KMS-11 (cell line): ENCODE measurements around the gene RNF151.

Experiments
- H2AFZ ChIP-seq: fragments of 200-600 bp; sonication (generic); 2 replicates; pipeline ENCODE4 v1.6.1; 2016; ENCODE audit warnings: antibody characterized with exemption, mixed run types, low read depth
- H3K27ac ChIP-seq: fragments of 200-600 bp; sonication (generic); 2 replicates; pipeline ENCODE4 v1.6.1; 2016; ENCODE audit warnings: mild to moderate bottlenecking, mixed run types
- H3K27me3 ChIP-seq: fragments of 200-600 bp; sonication (generic); 2 replicates; pipeline ENCODE4 v1.6.1; 2017; ENCODE audit warnings: mild to moderate bottlenecking, low read depth, mixed run types, moderate library complexity; ENCODE audit not compliant: insufficient read depth
- H3K36me3 ChIP-seq: fragments of 200-600 bp; sonication (generic); 2 replicates; pipeline ENCODE4 v1.6.1; 2017; ENCODE audit warnings: mild to moderate bottlenecking, mixed run types; ENCODE audit not compliant: insufficient read depth
- H3K4me1 ChIP-seq: fragments of 200-600 bp; sonication (generic); 2 replicates; pipeline ENCODE4 v1.6.1; 2016; ENCODE audit warnings: mild to moderate bottlenecking, low read depth, mixed run types; ENCODE audit not compliant: poor library complexity, severe bottlenecking
- H3K4me2 ChIP-seq: fragments of 200-600 bp; sonication (generic); 2 replicates; pipeline ENCODE4 v1.7.0; 2016; ENCODE audit warnings: mild to moderate bottlenecking, mixed run types
- H3K4me3 ChIP-seq: fragments of 200-600 bp; sonication (generic); IDR thresholded peaks from 2 replicates; pipeline ENCODE4 v1.6.1; 2017; ENCODE audit warnings: low read depth, low read length, mixed read lengths; ENCODE audit not compliant: insufficient read depth
- H3K79me2 ChIP-seq: fragments of 200-600 bp; sonication (generic); 2 replicates; pipeline ENCODE4 v1.6.1; 2016; ENCODE audit warnings: low read depth, mixed run types; ENCODE audit not compliant: insufficient read depth
- H3K9ac ChIP-seq: fragments of 200-600 bp; sonication (generic); 2 replicates; pipeline ENCODE4 v1.6.1; 2016; ENCODE audit warnings: mild to moderate bottlenecking, mixed run types
- H4K20me1 ChIP-seq: fragments of 200-600 bp; sonication (generic); 2 replicates; pipeline ENCODE4 v1.6.1; 2016; ENCODE audit warnings: mild to moderate bottlenecking, mixed run types; ENCODE audit not compliant: insufficient read depth
- CTCF ChIP-seq: fragments of 200-600 bp; sonication (generic); conservative IDR thresholded peaks from 2 replicates; pipeline ENCODE4 v1.6.1; 2017; ENCODE audit warnings: low read depth, mild to moderate bottlenecking, antibody characterized with exemption, low read length, moderate library complexity, mixed read lengths

Gene RNF151

GRCh38 chr16:1941162-1942046 is 25.3 kb upstream of the RNF151 start:
- Histone ChIP-seq H3K27me3 (no peaks in the 10 kb centered on the region), H2AFZ (no peak overlapping the region), H3K4me2 (peak overlapping the region; percentile 97), H4K20me1 (no peaks in the 10 kb centered on the region), H3K36me3 (no peaks in the 10 kb centered on the region), H3K27ac (no peak overlapping the region), H3K79me2 (no peaks in the 10 kb centered on the region), H3K4me1 (peaks cover 18% of the 10 kb centered on the region), H3K4me3 (no peak overlapping the region), H3K9ac (no peak overlapping the region)
- TF ChIP-seq CTCF, result no peak

- Histone ChIP-seq H3K27me3 (no peaks in the 10 kb centered on the region), H3K4me3 (no peak overlapping the region), H4K20me1 (no peaks in the 10 kb centered on the region), H3K4me1 (peaks cover 18% of the 10 kb centered on the region), H3K36me3 (no peaks in the 10 kb centered on the region), H3K27ac (no peak overlapping the region), H3K79me2 (no peaks in the 10 kb centered on the region), H2AFZ (peak overlapping the region; percentile 95), H3K4me2 (peak overlapping the region; percentile 97), H3K9ac (no peak overlapping the region; the same call in 1 of the 2 replicates)
- TF ChIP-seq CTCF, result no peak
These were observed 24.4 kb upstream of the RNF151 start for GRCh38 chr16:1942047-1942809.

- Histone ChIP-seq H3K27ac (no peak within 1 kb of the TSS), H3K79me2 (no peaks in the 10 kb centered on the region), H3K4me3 (no peak within 1 kb of the TSS), H3K36me3 (no peaks in the 10 kb centered on the region), H3K27me3 (no peaks in the 10 kb centered on the region), H3K9ac (peak within 1 kb of the TSS; percentile 25; the same call in 1 of the 2 replicates), H2AFZ (peak within 1 kb of the TSS; percentile 95), H4K20me1 (no peaks in the 10 kb centered on the region), H3K4me1 (peaks cover 18% of the 10 kb centered on the region), H3K4me2 (peak within 1 kb of the TSS; percentile 97)
- no peak for TF ChIP-seq CTCF
These were observed 23.6 kb upstream of the RNF151 start, which contains the start of gene MSRB1 for GRCh38 chr16:1942810-1943726. Gene MSRB1, minus strand, starts transcription at chr16:1943199. Its CDS starts 43 bp downstream, at chr16:1943156.

- no peaks in the 10 kb centered on the region for H4K20me1 ChIP-seq
- no peak overlapping the region for H3K27ac ChIP-seq
- no peak overlapping the region for H3K4me2 ChIP-seq
- no peaks in the 10 kb centered on the region for H3K36me3 ChIP-seq
- H3K4me1 ChIP-seq, result peaks cover 18% of the 10 kb centered on the region
- no peak overlapping the region for H3K9ac ChIP-seq
- H3K4me3 ChIP-seq, result no peak overlapping the region
- TF ChIP-seq CTCF, result no peak
- H3K27me3 ChIP-seq, result no peaks in the 10 kb centered on the region
- no peaks in the 10 kb centered on the region for H3K79me2 ChIP-seq
- H2AFZ ChIP-seq, result no peak overlapping the region
These were observed 21.9 kb upstream of the RNF151 start for GRCh38 chr16:1944612-1945199.
